ENCODE data around the gene PRLH.

PRLH gene

DNA sequence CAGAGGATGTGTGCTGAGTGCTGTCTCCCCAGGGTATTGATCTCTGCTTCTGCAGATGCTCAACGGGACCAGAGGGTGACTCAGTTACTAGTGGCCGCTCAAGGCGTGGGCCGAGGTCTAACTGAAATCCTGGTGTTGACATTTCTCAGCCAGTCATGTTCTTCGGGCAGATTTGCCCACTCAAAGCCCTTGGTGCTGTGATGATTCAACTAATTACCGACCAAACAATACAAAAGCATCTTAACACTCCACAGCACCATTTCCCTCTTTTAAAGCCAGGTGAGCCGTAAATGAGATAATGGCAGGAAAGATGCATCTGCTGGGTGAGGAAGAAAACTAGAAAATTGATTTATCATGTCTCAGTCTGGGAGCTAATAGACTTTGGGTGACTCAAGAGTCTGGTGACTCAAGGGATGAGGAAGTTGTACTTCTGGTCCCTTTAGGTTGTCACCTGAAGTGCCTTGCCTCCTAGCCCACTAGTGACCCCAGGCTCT, 32.7 kb upstream of the PRLH start:
- Histone ChIP-seq H3K79me2 (ENCODE audit: insufficient read depth, low read length) (no peaks in the 10 kb centered on the region), H3F3A (ENCODE audit: low read depth) (no peaks in the 10 kb centered on the region), H3K4me2 (ENCODE audit: low read depth, low read length, poor library complexity, severe bottlenecking) (no peak overlapping the region), H3K4me1 (ENCODE audit: insufficient read depth, low read length, poor library complexity, severe bottlenecking) (no peaks in the 10 kb centered on the region), H3K4me3 (ENCODE audit: low read length, poor library complexity, severe bottlenecking) (no peak overlapping the region), H3K9ac (ENCODE audit: low read depth, low read length, poor library complexity, severe bottlenecking) (no peak overlapping the region), H3K36me3 (ENCODE audit: insufficient read depth, low read length) (no peaks in the 10 kb centered on the region), H2AFZ (ENCODE audit: low read length) (no peak overlapping the region), H4K20me1 (ENCODE audit: insufficient read depth, low read length, poor library complexity, severe bottlenecking) (no peaks in the 10 kb centered on the region), H3K9me3 (ENCODE audit: insufficient read depth, low read depth, low read length) (no peaks in the 10 kb centered on the region), H3K27me3 (ENCODE audit: insufficient read depth, low read length, poor library complexity, severe bottlenecking) (no peaks in the 10 kb centered on the region), H3K9me2 (replicated peaks; ENCODE audit: low read depth, low read length) (no peaks in the 10 kb centered on the region)
- TF ChIP-seq, protein P1, sequence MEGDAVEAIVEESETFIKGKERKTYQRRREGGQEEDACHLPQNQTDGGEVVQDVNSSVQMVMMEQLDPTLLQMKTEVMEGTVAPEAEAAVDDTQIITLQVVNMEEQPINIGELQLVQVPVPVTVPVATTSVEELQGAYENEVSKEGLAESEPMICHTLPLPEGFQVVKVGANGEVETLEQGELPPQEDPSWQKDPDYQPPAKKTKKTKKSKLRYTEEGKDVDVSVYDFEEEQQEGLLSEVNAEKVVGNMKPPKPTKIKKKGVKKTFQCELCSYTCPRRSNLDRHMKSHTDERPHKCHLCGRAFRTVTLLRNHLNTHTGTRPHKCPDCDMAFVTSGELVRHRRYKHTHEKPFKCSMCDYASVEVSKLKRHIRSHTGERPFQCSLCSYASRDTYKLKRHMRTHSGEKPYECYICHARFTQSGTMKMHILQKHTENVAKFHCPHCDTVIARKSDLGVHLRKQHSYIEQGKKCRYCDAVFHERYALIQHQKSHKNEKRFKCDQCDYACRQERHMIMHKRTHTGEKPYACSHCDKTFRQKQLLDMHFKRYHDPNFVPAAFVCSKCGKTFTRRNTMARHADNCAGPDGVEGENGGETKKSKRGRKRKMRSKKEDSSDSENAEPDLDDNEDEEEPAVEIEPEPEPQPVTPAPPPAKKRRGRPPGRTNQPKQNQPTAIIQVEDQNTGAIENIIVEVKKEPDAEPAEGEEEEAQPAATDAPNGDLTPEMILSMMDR (conservative IDR thresholded peaks at IDR 0.05; ENCODE audit: low read length), result no peak
- no peak for TF ChIP-seq EZH2phosphoT487 (IDR thresholded peaks at IDR 0.05; ENCODE audit: borderline replicate concordance)

DNA sequence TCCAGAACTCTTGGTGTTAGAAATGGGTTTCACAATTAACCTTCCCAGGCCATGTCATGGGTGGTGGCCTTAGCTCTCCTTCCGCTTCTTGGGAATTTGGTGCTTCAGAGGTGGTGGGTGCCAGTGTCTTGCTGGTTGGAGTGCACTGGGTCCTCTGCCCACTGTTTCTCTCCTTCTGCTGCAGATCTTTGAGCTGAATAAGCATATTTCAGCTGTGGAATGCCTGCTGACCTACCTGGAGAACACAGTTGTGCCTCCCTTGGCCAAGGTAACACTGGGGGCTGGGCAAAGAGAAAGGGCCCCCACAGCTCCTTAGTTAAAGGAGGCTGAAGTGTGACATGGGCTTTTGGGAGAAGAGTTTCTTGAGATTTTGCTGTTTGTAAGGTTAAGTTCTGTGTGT, 32.0 kb upstream of the PRLH start:
- Histone ChIP-seq H3K36me3 (ENCODE audit: insufficient read depth, low read length) (no peaks in the 10 kb centered on the region), H3K9ac (ENCODE audit: low read depth, low read length, poor library complexity, severe bottlenecking) (no peak overlapping the region), H2AFZ (ENCODE audit: low read length) (no peak overlapping the region), H3F3A (ENCODE audit: low read depth) (no peaks in the 10 kb centered on the region), H3K4me1 (ENCODE audit: insufficient read depth, low read length, poor library complexity, severe bottlenecking) (no peaks in the 10 kb centered on the region), H3K9me3 (ENCODE audit: insufficient read depth, low read depth, low read length) (no peaks in the 10 kb centered on the region), H3K79me2 (ENCODE audit: insufficient read depth, low read length) (no peaks in the 10 kb centered on the region), H3K27me3 (ENCODE audit: insufficient read depth, low read length, poor library complexity, severe bottlenecking) (no peaks in the 10 kb centered on the region), H3K4me3 (ENCODE audit: low read length, poor library complexity, severe bottlenecking) (no peak overlapping the region), H4K20me1 (ENCODE audit: insufficient read depth, low read length, poor library complexity, severe bottlenecking) (no peaks in the 10 kb centered on the region), H3K9me2 (replicated peaks; ENCODE audit: low read depth, low read length) (no peaks in the 10 kb centered on the region), H3K4me2 (ENCODE audit: low read depth, low read length, poor library complexity, severe bottlenecking) (no peak overlapping the region)
- TF ChIP-seq, protein P1 (conservative IDR thresholded peaks at IDR 0.05; ENCODE audit: low read length), result no peak
- no peak for TF ChIP-seq EZH2phosphoT487 (IDR thresholded peaks at IDR 0.05; ENCODE audit: borderline replicate concordance)

DNA sequence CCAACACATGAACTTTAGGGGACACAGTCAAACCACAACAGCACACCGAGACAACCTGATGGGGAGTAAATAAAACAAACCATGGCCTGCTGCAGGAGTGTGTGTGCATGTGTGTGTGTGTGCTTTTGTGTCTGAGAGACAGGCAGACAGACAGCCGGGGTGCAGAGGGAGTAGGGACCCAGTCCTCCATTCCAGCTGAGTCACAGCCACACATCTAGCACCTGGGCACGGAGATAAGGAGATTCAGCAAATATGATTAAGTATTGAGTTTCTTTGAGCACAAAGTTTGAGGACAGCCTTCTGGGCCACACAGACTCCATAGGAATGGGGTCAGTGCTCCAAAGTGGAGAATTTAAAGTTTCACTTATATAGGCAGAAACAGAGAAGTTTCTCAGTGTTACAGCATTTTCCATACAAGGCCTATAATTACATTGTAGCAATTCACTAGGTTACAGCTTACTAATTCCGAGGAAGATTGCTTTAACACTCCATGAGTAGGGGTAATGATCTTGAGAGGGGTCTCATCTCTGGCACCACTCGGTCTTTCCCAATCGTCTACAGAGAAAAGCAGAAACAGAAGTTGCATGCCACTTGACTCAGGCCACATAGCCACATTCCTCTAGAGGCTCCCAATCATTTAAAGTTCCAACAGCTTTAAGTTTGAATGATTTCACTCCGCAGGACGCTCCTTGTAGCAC, 30.8 kb upstream of the PRLH start:
- no peaks in the 10 kb centered on the region for H3F3A ChIP-seq (ENCODE audit: low read depth)
- no peaks in the 10 kb centered on the region for H3K27me3 ChIP-seq (ENCODE audit: insufficient read depth, low read length, poor library complexity, severe bottlenecking)
- no peaks in the 10 kb centered on the region for H3K79me2 ChIP-seq (ENCODE audit: insufficient read depth, low read length)
- H3K9me3 ChIP-seq (ENCODE audit: insufficient read depth, low read depth, low read length), result no peaks in the 10 kb centered on the region
- no peak overlapping the region for H2AFZ ChIP-seq (ENCODE audit: low read length)
- no peaks in the 10 kb centered on the region for H3K36me3 ChIP-seq (ENCODE audit: insufficient read depth, low read length)
- H3K9me2 ChIP-seq (replicated peaks; ENCODE audit: low read depth, low read length), result no peaks in the 10 kb centered on the region
- H4K20me1 ChIP-seq (ENCODE audit: insufficient read depth, low read length, poor library complexity, severe bottlenecking), result no peaks in the 10 kb centered on the region
- H3K9ac ChIP-seq (ENCODE audit: low read depth, low read length, poor library complexity, severe bottlenecking), result no peak overlapping the region
- H3K4me2 ChIP-seq (ENCODE audit: low read depth, low read length, poor library complexity, severe bottlenecking), result no peak overlapping the region
- no peak overlapping the region for H3K4me3 ChIP-seq (ENCODE audit: low read length, poor library complexity, severe bottlenecking)
- H3K4me1 ChIP-seq (ENCODE audit: insufficient read depth, low read length, poor library complexity, severe bottlenecking), result no peaks in the 10 kb centered on the region
- TF ChIP-seq, protein P1 (conservative IDR thresholded peaks at IDR 0.05; ENCODE audit: low read length), result no peak
- no peak for TF ChIP-seq EZH2phosphoT487 (IDR thresholded peaks at IDR 0.05; ENCODE audit: borderline replicate concordance)
